Measurements from ENCODE around the gene TNRC18. TPM values are rescaled to one million over a fixed set of nuclear protein-coding genes. Genes with fewer than 3 reads are reported as not detected.

TNRC18 gene
- total and polyA plus RNA-seq, 4 donors, result 33.4 to 117 (median 84.1) TPM

GRCh38 chr7:5344342-5344741 is 79.3 kb downstream of the TNRC18 start:
- no peak for TF ChIP-seq CTCF (IDR thresholded peaks at IDR 0.05; ENCODE audit: control extremely low read depth, extremely low read depth)

GRCh38 chr7:5343884-5344283 is 79.8 kb downstream of the TNRC18 start:
- Histone ChIP-seq H3K9ac (ENCODE audit: insufficient read depth in 1 of 2, low read length in 2 of 2) (no peak overlapping the region), H3K4me3 (no peak overlapping the region), H3K27me3 (ENCODE audit: control insufficient read depth in 3 of 3, insufficient read depth in 3 of 3, low read length in 2 of 3) (no peaks in the 10 kb centered on the region), H3K9me3 (ENCODE audit: control insufficient read depth in 4 of 4, insufficient read depth in 3 of 4, low read length in 3 of 4) (peaks cover 0 to 11% (median 6%) of the 10 kb centered on the region in 4 donors), H3K36me3 (ENCODE audit: control insufficient read depth in 4 of 4, insufficient read depth in 4 of 4, low read length in 4 of 4) (peaks cover 35 to 69% (median 50%) of the 10 kb centered on the region in 4 donors), H3K4me1 (ENCODE audit: control insufficient read depth in 5 of 5, insufficient read depth in 5 of 5, low read length in 5 of 5) (no peaks in the 10 kb centered on the region), H3K27ac (ENCODE audit: low read depth in 1 of 2, low read length in 1 of 2) (no peak overlapping the region)
- DNase-seq (peak in 1 of 3 donors; percentile 29), ATAC-seq (ENCODE audit: insufficient read depth, low FRiP score) (no peak)
- TF ChIP-seq CTCF (IDR thresholded peaks at IDR 0.05; ENCODE audit: control extremely low read depth, extremely low read depth), result no peak
- 94 to 97% methylated on average over 2 of the region's 2 CpGs for WGBS, 2 donors

More at GRCh38 chr7:5344342-5344741, 79.3 kb downstream of the TNRC18 start:
- no peak for DNase-seq
- Histone ChIP-seq H3K4me1 (ENCODE audit: control insufficient read depth in 5 of 5, insufficient read depth in 5 of 5, low read length in 5 of 5) (no peaks in the 10 kb centered on the region), H3K4me3 (no peak overlapping the region), H3K9ac (ENCODE audit: insufficient read depth in 1 of 2, low read length in 2 of 2) (no peak overlapping the region), H3K9me3 (ENCODE audit: control insufficient read depth in 4 of 4, insufficient read depth in 3 of 4, low read length in 3 of 4) (peaks cover 0 to 11% (median 6%) of the 10 kb centered on the region in 4 donors), H3K27ac (ENCODE audit: low read depth in 1 of 2, low read length in 1 of 2) (no peak overlapping the region), H3K36me3 (ENCODE audit: control insufficient read depth in 4 of 4, insufficient read depth in 4 of 4, low read length in 4 of 4) (peaks cover 35 to 65% (median 48%) of the 10 kb centered on the region in 4 donors), H3K27me3 (ENCODE audit: control insufficient read depth in 3 of 3, insufficient read depth in 3 of 3, low read length in 2 of 3) (no peaks in the 10 kb centered on the region)
- ATAC-seq (ENCODE audit: insufficient read depth, low FRiP score), result no peak
- 97 to 98% methylated on average over 4 of the region's 4 CpGs for WGBS, 2 donors

- peaks cover 35 to 80% (median 47%) of the 10 kb centered on the region in 4 donors for H3K36me3 ChIP-seq (ENCODE audit: control insufficient read depth in 4 of 4, insufficient read depth in 4 of 4, low read length in 4 of 4)
- peaks cover 0 to 11% (median 6%) of the 10 kb centered on the region in 4 donors for H3K9me3 ChIP-seq (ENCODE audit: control insufficient read depth in 4 of 4, insufficient read depth in 3 of 4, low read length in 3 of 4)
- ATAC-seq (ENCODE audit: insufficient read depth, low FRiP score) (no peak), DNase-seq (no peak)
- no peaks in the 10 kb centered on the region for H3K4me1 ChIP-seq (ENCODE audit: control insufficient read depth in 5 of 5, insufficient read depth in 5 of 5, low read length in 5 of 5)
- H3K4me3 ChIP-seq, result no peak overlapping the region
- no peak overlapping the region for H3K27ac ChIP-seq (ENCODE audit: low read depth in 1 of 2, low read length in 1 of 2)
- TF ChIP-seq CTCF (IDR thresholded peaks at IDR 0.05; ENCODE audit: control extremely low read depth, extremely low read depth), result no peak
- H3K9ac ChIP-seq (ENCODE audit: insufficient read depth in 1 of 2, low read length in 2 of 2), result no peak overlapping the region
- no peaks in the 10 kb centered on the region for H3K27me3 ChIP-seq (ENCODE audit: control insufficient read depth in 3 of 3, insufficient read depth in 3 of 3, low read length in 2 of 3)
- WGBS, 2 donors, result 74 to 91% methylated on average over 6 of the region's 6 CpGs
Measured at GRCh38 chr7:5342631-5343030, 81.0 kb downstream of the TNRC18 start.

- Histone ChIP-seq H3K9ac (ENCODE audit: insufficient read depth in 1 of 2, low read length in 2 of 2) (no peak overlapping the region), H3K4me3 (no peak overlapping the region), H3K27ac (ENCODE audit: low read depth in 1 of 2, low read length in 1 of 2) (no peak overlapping the region), H3K4me1 (ENCODE audit: control insufficient read depth in 5 of 5, insufficient read depth in 5 of 5, low read length in 5 of 5) (no peaks in the 10 kb centered on the region), H3K9me3 (ENCODE audit: control insufficient read depth in 4 of 4, insufficient read depth in 3 of 4, low read length in 3 of 4) (peaks cover 0 to 15% (median 7%) of the 10 kb centered on the region in 4 donors), H3K36me3 (ENCODE audit: control insufficient read depth in 4 of 4, insufficient read depth in 4 of 4, low read length in 4 of 4) (peaks cover 36 to 82% (median 48%) of the 10 kb centered on the region in 4 donors), H3K27me3 (ENCODE audit: control insufficient read depth in 3 of 3, insufficient read depth in 3 of 3, low read length in 2 of 3) (no peaks in the 10 kb centered on the region)
- no peak for TF ChIP-seq CTCF (IDR thresholded peaks at IDR 0.05; ENCODE audit: control extremely low read depth, extremely low read depth)
- WGBS, 2 donors, result 73 to 89% methylated on average over 2 of the region's 2 CpGs
- DNase-seq (peak in 2 of 3 donors; percentile 47 to 57), ATAC-seq (ENCODE audit: insufficient read depth, low FRiP score) (peak; percentile 14)
Measured at GRCh38 chr7:5339955-5340354, 83.7 kb downstream of the TNRC18 start.

Measured in lung (tissue), 12 donors.